ENCODE data around the gene IL17RD.
"Not testable (repeated sequence)": the region's sequence is repeated elsewhere in the genome, so short reads cannot be mapped to it uniquely, and the experiment has no call there.

The IL17RD gene

DNA sequence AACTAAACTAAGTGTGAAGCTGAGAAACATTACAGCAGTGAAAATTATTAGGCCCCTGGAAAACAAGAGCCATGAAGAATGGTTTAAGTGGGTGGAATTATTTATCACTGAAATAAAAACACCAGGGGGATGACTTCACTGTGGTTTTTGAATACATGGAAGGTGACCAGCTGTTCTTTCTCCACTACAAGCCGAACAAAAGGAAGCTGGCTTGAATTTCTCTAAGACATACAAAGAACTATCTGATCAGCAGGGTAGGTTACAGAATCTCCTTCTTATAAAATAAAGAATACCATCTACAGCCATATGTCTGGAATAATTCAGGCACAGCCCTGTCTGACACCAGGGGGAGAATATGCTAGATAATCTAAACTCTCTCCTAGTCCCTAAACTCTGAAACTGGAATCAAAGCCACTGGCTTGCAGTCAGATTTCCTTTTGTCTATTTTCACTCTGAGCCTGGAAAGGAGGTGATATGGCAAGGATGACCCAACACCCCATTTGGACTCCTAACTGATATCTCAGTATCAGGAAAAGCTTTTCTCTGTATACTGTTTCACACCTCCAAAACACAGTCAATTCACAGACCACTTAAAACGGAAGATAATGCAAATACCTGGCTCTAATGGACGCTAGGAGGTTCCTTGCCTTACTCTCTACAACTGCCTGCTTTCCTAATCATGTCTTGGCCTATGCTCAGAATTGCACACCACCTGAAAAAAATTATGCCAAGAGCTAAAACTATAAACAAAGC, 73.5 kb downstream of the IL17RD start:
- H3K4me3 ChIP-seq (ENCODE audit: low read depth, low read length), result no peak overlapping the region
- no peaks in the 10 kb centered on the region for H3K27me3 ChIP-seq (ENCODE audit: control insufficient read depth, insufficient read depth, low read length)
- no peak overlapping the region for H3K9ac ChIP-seq (ENCODE audit: low read depth, low read length)
- no peaks in the 10 kb centered on the region for H3K9me3 ChIP-seq (ENCODE audit: control insufficient read depth, insufficient read depth, low read length)
- H3K36me3 ChIP-seq (ENCODE audit: control insufficient read depth, insufficient read depth, low read length), result peaks cover 31% of the 10 kb centered on the region; the same call in 1 of the 2 replicates
- peaks cover 11% of the 10 kb centered on the region; the same call in 1 of the 2 replicates for H3K4me1 ChIP-seq (ENCODE audit: control insufficient read depth, insufficient read depth, low read length)
- no peak overlapping the region for H3K27ac ChIP-seq (ENCODE audit: low read depth, low read length)

DNA sequence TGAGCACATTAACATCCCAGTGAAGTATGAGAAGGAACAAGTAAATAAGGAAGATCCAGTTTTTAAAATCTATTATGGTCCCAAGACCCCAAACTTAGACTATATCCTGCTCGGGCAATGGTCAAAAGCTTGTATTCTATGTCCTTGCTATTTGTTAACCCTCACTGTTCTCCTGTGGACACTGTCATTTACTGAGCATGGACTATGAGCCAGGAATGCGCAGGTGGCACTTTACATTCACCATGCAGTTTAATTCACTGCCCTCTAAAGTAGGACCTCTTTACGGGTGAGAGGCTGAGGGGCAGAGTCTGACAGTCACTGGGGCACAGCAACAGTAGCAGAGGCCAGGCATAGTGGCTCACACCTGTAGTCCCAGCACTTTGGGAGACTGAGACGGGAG, 76.1 kb downstream of the IL17RD start:
- H3K4me3 ChIP-seq (ENCODE audit: low read depth, low read length), result no peak overlapping the region
- H3K9me3 ChIP-seq (ENCODE audit: control insufficient read depth, insufficient read depth, low read length), result no peaks in the 10 kb centered on the region
- H3K27me3 ChIP-seq (ENCODE audit: control insufficient read depth, insufficient read depth, low read length), result no peaks in the 10 kb centered on the region
- H3K4me1 ChIP-seq (ENCODE audit: control insufficient read depth, insufficient read depth, low read length), result 0 out of 2 replicates have a peak, but pooled peaks cover 4% of the 10 kb centered on the region
- no peak overlapping the region for H3K9ac ChIP-seq (ENCODE audit: low read depth, low read length)
- no peak overlapping the region for H3K27ac ChIP-seq (ENCODE audit: low read depth, low read length)
- 0 out of 2 replicates have a peak, but pooled peaks cover 7% of the 10 kb centered on the region for H3K36me3 ChIP-seq (ENCODE audit: control insufficient read depth, insufficient read depth, low read length)

- Histone ChIP-seq H3K4me3 (ENCODE audit: low read depth, low read length) (no peak overlapping the region), H3K9me3 (ENCODE audit: control insufficient read depth, insufficient read depth, low read length) (no peaks in the 10 kb centered on the region), H3K4me1 (ENCODE audit: control insufficient read depth, insufficient read depth, low read length) (0 out of 2 replicates have a peak, but pooled peaks cover 4% of the 10 kb centered on the region), H3K36me3 (ENCODE audit: control insufficient read depth, insufficient read depth, low read length) (0 out of 2 replicates have a peak, but pooled peaks cover 5% of the 10 kb centered on the region), H3K27me3 (ENCODE audit: control insufficient read depth, insufficient read depth, low read length) (no peaks in the 10 kb centered on the region), H3K9ac (ENCODE audit: low read depth, low read length) (no peak overlapping the region), H3K27ac (ENCODE audit: low read depth, low read length) (no peak overlapping the region)
These were observed 76.7 kb downstream of the IL17RD start for GRCh38 chr3:57088503-57088902.

- no peak overlapping the region for H3K9ac ChIP-seq (ENCODE audit: low read depth, low read length)
- H3K4me3 ChIP-seq (ENCODE audit: low read depth, low read length), result no peak overlapping the region
- H3K4me1 ChIP-seq (ENCODE audit: control insufficient read depth, insufficient read depth, low read length), result 0 out of 2 replicates have a peak, but pooled peaks cover 4% of the 10 kb centered on the region
- H3K9me3 ChIP-seq (ENCODE audit: control insufficient read depth, insufficient read depth, low read length), result no peaks in the 10 kb centered on the region
- H3K36me3 ChIP-seq (ENCODE audit: control insufficient read depth, insufficient read depth, low read length), result no peaks in the 10 kb centered on the region
- H3K27me3 ChIP-seq (ENCODE audit: control insufficient read depth, insufficient read depth, low read length), result no peaks in the 10 kb centered on the region
- H3K27ac ChIP-seq (ENCODE audit: low read depth, low read length), result no peak overlapping the region
These were observed 77.6 kb downstream of the IL17RD start for GRCh38 chr3:57087361-57088092.

DNA sequence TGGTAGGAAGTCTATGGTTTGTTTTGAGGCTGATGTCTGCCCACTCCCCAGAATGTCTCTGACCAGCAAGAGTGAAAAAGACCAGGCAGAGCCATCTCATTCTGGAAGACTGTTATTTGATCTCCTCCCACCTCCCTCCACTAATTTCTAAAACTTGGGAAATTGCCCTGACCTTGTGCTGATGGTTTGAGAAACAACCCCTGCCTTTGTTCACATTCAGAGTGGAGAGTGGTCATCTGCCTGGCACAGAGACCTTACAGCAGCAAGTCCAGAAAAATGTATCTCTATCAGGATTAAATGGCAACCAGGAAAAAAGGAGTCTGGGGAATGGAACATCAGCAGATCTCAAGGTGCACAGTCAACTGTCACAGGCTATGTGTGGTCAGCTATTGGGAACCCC, 79.0 kb downstream of the IL17RD start:
- Histone ChIP-seq H3K9me3 (ENCODE audit: control insufficient read depth, insufficient read depth, low read length) (no peaks in the 10 kb centered on the region), H3K4me1 (ENCODE audit: control insufficient read depth, insufficient read depth, low read length) (0 out of 2 replicates have a peak, but pooled peaks cover 4% of the 10 kb centered on the region), H3K9ac (ENCODE audit: low read depth, low read length) (no peak overlapping the region), H3K27ac (ENCODE audit: low read depth, low read length) (no peak overlapping the region), H3K4me3 (ENCODE audit: low read depth, low read length) (no peak overlapping the region), H3K36me3 (ENCODE audit: control insufficient read depth, insufficient read depth, low read length) (no peaks in the 10 kb centered on the region), H3K27me3 (ENCODE audit: control insufficient read depth, insufficient read depth, low read length) (no peaks in the 10 kb centered on the region)

- Histone ChIP-seq H3K4me3 (ENCODE audit: low read depth, low read length) (no peak overlapping the region), H3K36me3 (ENCODE audit: control insufficient read depth, insufficient read depth, low read length) (no peaks in the 10 kb centered on the region), H3K27me3 (ENCODE audit: control insufficient read depth, insufficient read depth, low read length) (peaks cover 7% of the 10 kb centered on the region), H3K4me1 (ENCODE audit: control insufficient read depth, insufficient read depth, low read length) (peaks cover 6% of the 10 kb centered on the region), H3K9me3 (ENCODE audit: control insufficient read depth, insufficient read depth, low read length) (no peaks in the 10 kb centered on the region), H3K9ac (ENCODE audit: low read depth, low read length) (no peak overlapping the region), H3K27ac (ENCODE audit: low read depth, low read length) (no peak overlapping the region)
These were observed 79.9 kb downstream of the IL17RD start for GRCh38 chr3:57085211-57085610.

GRCh38 chr3:57083266-57083995, 81.7 kb downstream of the IL17RD start:
- H3K36me3 ChIP-seq (ENCODE audit: control insufficient read depth, insufficient read depth, low read length); H3K4me3 ChIP-seq (ENCODE audit: low read depth, low read length); H3K9me3 ChIP-seq (ENCODE audit: control insufficient read depth, insufficient read depth, low read length); H3K9ac ChIP-seq (ENCODE audit: low read depth, low read length); H3K27ac ChIP-seq (ENCODE audit: low read depth, low read length): not testable (repeated sequence)
- Histone ChIP-seq H3K27me3 (ENCODE audit: control insufficient read depth, insufficient read depth, low read length) (peaks cover 16% of the 10 kb centered on the region), H3K4me1 (ENCODE audit: control insufficient read depth, insufficient read depth, low read length) (peaks cover 11% of the 10 kb centered on the region)

DNA sequence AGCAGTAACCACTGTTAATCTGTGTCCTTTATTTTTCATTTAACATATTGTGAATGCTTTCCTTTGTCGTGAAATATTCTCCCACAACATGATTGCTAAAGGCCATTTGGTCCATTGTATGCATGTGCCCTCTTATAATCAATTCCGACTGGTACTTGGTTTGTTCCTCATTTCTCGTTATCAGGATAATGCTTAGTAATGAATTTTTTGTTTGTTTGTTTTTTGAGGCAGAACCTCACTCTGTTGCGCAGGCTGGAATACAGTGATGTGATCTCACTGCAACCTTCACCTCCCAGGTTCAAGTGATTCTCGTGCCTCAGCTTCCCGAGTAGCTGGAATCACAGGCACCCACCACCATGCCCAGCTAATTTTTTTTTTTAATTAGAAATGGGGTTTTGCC, 82.7 kb downstream of the IL17RD start:
- Histone ChIP-seq H3K9ac (ENCODE audit: low read depth, low read length) (no peak overlapping the region), H3K4me1 (ENCODE audit: control insufficient read depth, insufficient read depth, low read length) (peaks cover 9% of the 10 kb centered on the region), H3K4me3 (ENCODE audit: low read depth, low read length) (no peak overlapping the region), H3K9me3 (ENCODE audit: control insufficient read depth, insufficient read depth, low read length) (no peaks in the 10 kb centered on the region), H3K36me3 (ENCODE audit: control insufficient read depth, insufficient read depth, low read length) (no peaks in the 10 kb centered on the region), H3K27ac (ENCODE audit: low read depth, low read length) (no peak overlapping the region), H3K27me3 (ENCODE audit: control insufficient read depth, insufficient read depth, low read length) (peaks cover 26% of the 10 kb centered on the region)

- H3K27ac ChIP-seq (ENCODE audit: low read depth, low read length), result no peak overlapping the region
- H3K4me3 ChIP-seq (ENCODE audit: low read depth, low read length), result no peak overlapping the region
- H3K27me3 ChIP-seq (ENCODE audit: control insufficient read depth, insufficient read depth, low read length), result peaks cover 33% of the 10 kb centered on the region
- no peaks in the 10 kb centered on the region for H3K9me3 ChIP-seq (ENCODE audit: control insufficient read depth, insufficient read depth, low read length)
- no peaks in the 10 kb centered on the region for H3K36me3 ChIP-seq (ENCODE audit: control insufficient read depth, insufficient read depth, low read length)
- peaks cover 9% of the 10 kb centered on the region for H3K4me1 ChIP-seq (ENCODE audit: control insufficient read depth, insufficient read depth, low read length)
- H3K9ac ChIP-seq (ENCODE audit: low read depth, low read length), result no peak overlapping the region
These were observed 84.0 kb downstream of the IL17RD start for GRCh38 chr3:57081173-57081572.

GRCh38 chr3:57080171-57080570, 85.0 kb downstream of the IL17RD start:
- Histone ChIP-seq H3K9ac (ENCODE audit: low read depth, low read length) (no peak overlapping the region), H3K4me1 (ENCODE audit: control insufficient read depth, insufficient read depth, low read length) (peaks cover 9% of the 10 kb centered on the region), H3K27ac (ENCODE audit: low read depth, low read length) (no peak overlapping the region), H3K27me3 (ENCODE audit: control insufficient read depth, insufficient read depth, low read length) (peaks cover 33% of the 10 kb centered on the region), H3K4me3 (ENCODE audit: low read depth, low read length) (peak overlapping the region; percentile 93; the same call in 1 of the 2 replicates), H3K36me3 (ENCODE audit: control insufficient read depth, insufficient read depth, low read length) (no peaks in the 10 kb centered on the region), H3K9me3 (ENCODE audit: control insufficient read depth, insufficient read depth, low read length) (no peaks in the 10 kb centered on the region)

Measured in HUES48 (cell line).